ENCODE measurements around the gene TPX2.
A peak's percentile ranks its signal among the peaks of the same experiment; 100 is the strongest.
"Not testable (repeated sequence)": the region's sequence is repeated elsewhere in the genome, so short reads cannot be mapped to it uniquely, and the experiment has no call there.

TPX2 gene

GRCh38 chr20:31723319-31724078 is 15.6 kb upstream of the TPX2 start:
- peak overlapping the region; percentile 77 for H3K4me3 ChIP-seq (ENCODE audit: low read depth, low read length)
- TF ChIP-seq CTCF (IDR thresholded peaks at IDR 0.05; ENCODE audit: low read depth, low read length), result peak; percentile 79

- TF ChIP-seq CTCF (IDR thresholded peaks at IDR 0.05; ENCODE audit: low read depth, low read length), result no peak
- H3K4me3 ChIP-seq (ENCODE audit: low read depth, low read length), result no peak overlapping the region
Measured at GRCh38 chr20:31731321-31731717, 7.8 kb upstream of the TPX2 start.

- H3K4me3 ChIP-seq (ENCODE audit: low read depth, low read length), result peak overlapping the region; percentile 92
- TF ChIP-seq CTCF (IDR thresholded peaks at IDR 0.05; ENCODE audit: low read depth, low read length), result no peak
Measured at GRCh38 chr20:31739550-31739977, 474 bp downstream of the TPX2 start.

- no peak for TF ChIP-seq CTCF (IDR thresholded peaks at IDR 0.05; ENCODE audit: low read depth, low read length)
- peak overlapping the region; percentile 92 for H3K4me3 ChIP-seq (ENCODE audit: low read depth, low read length)
Measured at GRCh38 chr20:31740208-31740607, 1.1 kb downstream of the TPX2 start.

- H3K4me3 ChIP-seq (ENCODE audit: low read depth, low read length), result peak overlapping the region; percentile 92
- TF ChIP-seq CTCF (IDR thresholded peaks at IDR 0.05; ENCODE audit: low read depth, low read length), result no peak
Measured at GRCh38 chr20:31740656-31741323, 1.7 kb downstream of the TPX2 start.

- TF ChIP-seq CTCF (IDR thresholded peaks at IDR 0.05; ENCODE audit: low read depth, low read length), result no peak
- H3K4me3 ChIP-seq (ENCODE audit: low read depth, low read length), result no peak overlapping the region
Measured at GRCh38 chr20:31746068-31746878, 7.2 kb downstream of the TPX2 start.

- not testable (repeated sequence) for H3K4me3 ChIP-seq (ENCODE audit: low read depth, low read length)
Measured at GRCh38 chr20:31747028-31747427, 7.9 kb downstream of the TPX2 start.
